C4-2B (cell line): ENCODE data around the gene ZNF212.

Experiments
- CTCF ChIP-seq: fragments of 450-650 bp; conservative IDR thresholded peaks from 2 replicates; pipeline ENCODE4 v1.5.1; 2017; ENCODE audit warnings: mild to moderate bottlenecking
- ZFX ChIP-seq: fragments of 450-650 bp; IDR thresholded peaks from 2 replicates; pipeline ENCODE4 v1.6.1; 2017

- TF ChIP-seq CTCF = no peak
- no peak for TF ChIP-seq ZFX
Observed at GRCh38 chr7:149241696-149242095, 2.2 kb downstream of the ZNF212 start.
